CD14-positive monocyte (primary cell): ENCODE results near the gene MFRP. TPM values are rescaled to one million over a fixed set of nuclear protein-coding genes. Genes with fewer than 3 reads are reported as not detected.

Experiments used
- DNase-seq, 3 donors: peaks; one replicate each; pipeline ENCODE4 v3.0.0-alpha.2; 2011 to 2022
- H2AFZ ChIP-seq: 2 replicates; pipeline ENCODE4 v1.6.0; 2012; ENCODE audit warnings: mild to moderate bottlenecking, low read depth, low read length, inconsistent platforms; ENCODE audit not compliant: insufficient read depth, poor library complexity, severe bottlenecking
- H3K27ac ChIP-seq, 2 donors: 1 replicate in 1 of 2; 2 replicates in 1 of 2; pipeline ENCODE4 v1.5.1; 2012 to 2013; ENCODE audit warnings: low read length in 2 of 2, control low read depth in 1 of 2, inconsistent platforms in 1 of 2, low read depth in 1 of 2, mild to moderate bottlenecking in 1 of 2
- H3K27me3 ChIP-seq, 2 donors: one replicate each; pipeline versions ENCODE4 v1.6.0 to v1.6.1; 2011 to 2013; ENCODE audit warnings: low read length in 2 of 2; ENCODE audit not compliant: control insufficient read depth in 2 of 2, insufficient read depth in 2 of 2
- H3K36me3 ChIP-seq, 2 donors: replicated peaks in 1 of 2; 1 replicate in 1 of 2; 2 replicates in 1 of 2; pipeline versions ENCODE4 v1.5.1 to v1.6.1; 2012 to 2013; ENCODE audit warnings: low read length in 2 of 2, control low read depth in 1 of 2, inconsistent platforms in 1 of 2, mild to moderate bottlenecking in 1 of 2; ENCODE audit not compliant: insufficient read depth in 2 of 2, control insufficient read depth in 1 of 2
- H3K4me1 ChIP-seq, 2 donors: 1 replicate in 1 of 2; 2 replicates in 1 of 2; pipeline versions ENCODE4 v1.5.1 to v1.6.1; 2012 to 2013; ENCODE audit warnings: low read length in 2 of 2, control low read depth in 1 of 2, inconsistent platforms in 1 of 2, mild to moderate bottlenecking in 1 of 2, moderate library complexity in 1 of 2; ENCODE audit not compliant: insufficient read depth in 2 of 2, control insufficient read depth in 1 of 2
- H3K4me2 ChIP-seq: replicated peaks from 2 replicates; pipeline ENCODE3; 2012; ENCODE audit warnings: low read length, moderate library complexity, mild to moderate bottlenecking; ENCODE audit not compliant: poor library complexity, severe bottlenecking; ENCODE audit errors: extremely low read depth
- H3K4me3 ChIP-seq, 3 experiments: fragments of 200-600 bp in 1 of 3; sonication (generic) in 1 of 3; replicated peaks in 1 of 3; 1 replicate in 2 of 3; 2 replicates in 1 of 3; pipeline ENCODE4 v1.5.1; 2011 to 2013; ENCODE audit warnings: low read length in 3 of 3, mild to moderate bottlenecking in 3 of 3, control low read depth in 2 of 3, low read depth in 2 of 3, inconsistent platforms in 1 of 3, moderate library complexity in 1 of 3
- H3K79me2 ChIP-seq: 2 replicates; pipeline ENCODE4 v1.6.0; 2012; ENCODE audit warnings: mild to moderate bottlenecking, control low read depth, inconsistent platforms, low read length, moderate library complexity; ENCODE audit not compliant: insufficient read depth
- H3K9ac ChIP-seq: 2 replicates; pipeline ENCODE4 v1.6.0; 2017; ENCODE audit warnings: low read length, mild to moderate bottlenecking; ENCODE audit not compliant: insufficient read depth, poor library complexity, severe bottlenecking
- H3K9me3 ChIP-seq, 2 donors: replicated peaks in 1 of 2; 1 replicate in 1 of 2; 2 replicates in 1 of 2; pipeline versions ENCODE4 v1.5.1 to v1.6.1; 2012 to 2013; ENCODE audit warnings: low read length in 2 of 2, control low read depth in 1 of 2; ENCODE audit not compliant: control insufficient read depth in 1 of 2, insufficient read depth in 1 of 2
- H4K20me1 ChIP-seq: 2 replicates; pipeline ENCODE4 v1.6.0; 2012; ENCODE audit warnings: mild to moderate bottlenecking, low read length, control low read depth, moderate library complexity; ENCODE audit not compliant: insufficient read depth
- H3K27ac Mint-ChIP-seq, 7 donors: one replicate each; pipeline ENCODE4 v1.8.0; 2020; ENCODE audit warnings: mild to moderate bottlenecking in 7 of 7, mixed read lengths in 7 of 7, moderate library complexity in 6 of 7, inconsistent platforms in 2 of 7
- H3K27me3 Mint-ChIP-seq, 3 donors: one replicate each; pipeline ENCODE4 v1.8.0; 2021 to 2022; ENCODE audit warnings: low read depth in 3 of 3, mild to moderate bottlenecking in 3 of 3, mixed read lengths in 3 of 3, moderate library complexity in 3 of 3, inconsistent platforms in 1 of 3
- H3K36me3 Mint-ChIP-seq, 2 donors: one replicate each; pipeline ENCODE4 v1.8.0; 2020; ENCODE audit warnings: mixed read lengths in 2 of 2, inconsistent platforms in 1 of 2, mild to moderate bottlenecking in 1 of 2
- H3K4me1 Mint-ChIP-seq: one replicate; pipeline ENCODE4 v1.8.0; 2020; ENCODE audit warnings: mild to moderate bottlenecking, mixed read lengths
- H3K4me3 Mint-ChIP-seq, 2 donors: one replicate each; pipeline ENCODE4 v1.8.0; 2020; ENCODE audit warnings: mild to moderate bottlenecking in 2 of 2, mixed read lengths in 2 of 2, moderate library complexity in 1 of 2
- H3K9me3 Mint-ChIP-seq, 7 donors: one replicate each; pipeline ENCODE4 v1.8.0; 2020 to 2022; ENCODE audit warnings: mixed read lengths in 7 of 7, mild to moderate bottlenecking in 6 of 7, moderate library complexity in 6 of 7, inconsistent platforms in 2 of 7
- CTCF ChIP-seq: fragments of 200-600 bp; IDR thresholded peaks from one replicate; pipeline ENCODE4 v1.8.0; 2022; ENCODE audit warnings: antibody characterized with exemption, mild to moderate bottlenecking
- WGBS: methylation state at CpG from one replicate; pipeline ENCODE4 v1.1.5; 2013; ENCODE audit warnings: missing lambda C conversion rate; ENCODE audit not compliant: insufficient coverage; 5-methylcytosine and 5-hydroxymethylcytosine counted together
- intact Hi-C, 2 donors: fragments of 100-400 bp; cut with micrococcal nuclease; formaldehyde crosslinking; loops; one replicate each; pipeline versions ENCODE4 v1.15.0 to v1.15.1; 2023
- polyA plus RNA-seq, 3 donors: library from polyadenylated mRNA; depleted of rRNA in 1 of 3; unstranded in 2 of 3; stranded (reverse) in 1 of 3; fragments of 300-500 nt in 2 of 3; fragments of >200 nt in 1 of 3; fragmentation: Illumina TruSeq in 2 of 3; gene quantifications; 1 replicate in 2 of 3; 2 replicates in 1 of 3; pipeline ENCODE4 v1.2.3, GENCODE V29; 2012 to 2021

Gene MFRP
- polyA plus RNA-seq, 3 donors = not detected

DNA sequence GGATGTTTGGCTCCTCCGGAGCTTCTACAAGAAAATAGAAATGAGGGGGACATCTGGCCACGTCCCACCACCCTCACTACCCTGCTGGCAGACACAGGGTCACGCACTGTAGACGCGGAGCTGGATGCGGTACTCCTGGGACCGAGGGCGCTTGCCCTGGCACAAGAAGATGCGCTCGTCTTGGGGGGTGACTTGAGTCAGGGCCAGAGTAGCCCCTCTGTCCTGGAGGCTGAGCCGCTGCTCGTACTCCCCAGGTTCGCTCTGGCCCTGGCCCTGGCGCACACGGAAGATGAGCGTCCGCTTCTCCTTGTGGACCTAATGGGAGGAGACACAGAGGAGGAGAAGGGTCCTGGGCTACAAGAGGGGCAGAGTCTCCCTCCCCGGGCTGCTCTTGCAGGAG lies 31.8 kb downstream of the MFRP start:
- no peaks in the 10 kb centered on the region for H3K79me2 ChIP-seq
- H3K27ac ChIP-seq = no peak overlapping the region
- Mint-ChIP-seq H3K36me3 (peaks cover 4 to 7% of the 10 kb centered on the region in 2 donors), H3K4me3 (peak overlapping the region in 1 of 2 donors; percentile 67), H3K4me1 (peaks cover 18% of the 10 kb centered on the region), H3K27ac (no peak overlapping the region), H3K27me3 (peaks cover 61 to 75% (median 63%) of the 10 kb centered on the region in 3 donors), H3K9me3 (peaks cover 0 to 8% (median 2%) of the 10 kb centered on the region in 7 donors)
- H2AFZ ChIP-seq = no peak overlapping the region
- H3K9ac ChIP-seq = no peak overlapping the region
- H3K4me3 ChIP-seq = no peak overlapping the region
- DNase-seq = no peak
- H3K36me3 ChIP-seq = no peaks in the 10 kb centered on the region
- peaks cover 8% of the 10 kb centered on the region for H4K20me1 ChIP-seq
- H3K4me2 ChIP-seq = no peak overlapping the region
- WGBS = 88% methylated on average over 18 of the region's 18 CpGs
- H3K4me1 ChIP-seq = peaks cover 17 to 18% of the 10 kb centered on the region in 2 donors
- no peak for TF ChIP-seq CTCF
- intact Hi-C loops = no loop called here
- H3K9me3 ChIP-seq = peaks cover 0 to 10% of the 10 kb centered on the region in 2 donors
- peaks cover 27 to 61% of the 10 kb centered on the region in 2 donors for H3K27me3 ChIP-seq

DNA sequence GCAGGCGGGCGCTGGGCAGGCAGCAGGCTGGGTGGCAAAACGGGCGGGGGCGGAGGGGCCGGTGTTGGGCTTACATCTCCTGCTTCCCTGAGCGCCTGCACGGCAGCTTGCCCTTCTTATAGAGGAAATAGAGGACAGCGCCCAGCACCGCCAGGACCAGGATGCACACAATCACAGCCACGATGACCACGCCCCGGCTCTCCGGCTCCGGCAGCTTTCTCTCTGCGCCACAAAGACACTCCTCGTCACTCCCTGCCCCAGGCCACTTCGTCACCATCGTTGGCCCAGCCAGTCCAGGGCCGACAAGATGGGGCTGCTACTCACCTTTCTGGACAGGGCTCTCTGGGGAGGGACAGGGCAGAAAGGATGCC lies 35.8 kb downstream of the MFRP start:
- peaks cover 0 to 4% (median 0%) of the 10 kb centered on the region in 7 donors for H3K9me3 Mint-ChIP-seq
- intact Hi-C loops = no loop called here
- peaks cover 0 to 6% of the 10 kb centered on the region in 2 donors for H3K9me3 ChIP-seq
- peaks cover 39% of the 10 kb centered on the region for H4K20me1 ChIP-seq
- no peak overlapping the region for H3K27ac ChIP-seq
- no peak for DNase-seq
- peaks cover 0 to 22% of the 10 kb centered on the region in 2 donors for H3K27me3 ChIP-seq
- peaks cover 26 to 42% of the 10 kb centered on the region in 2 donors for H3K36me3 Mint-ChIP-seq
- WGBS = 71% methylated on average over 20 of the region's 20 CpGs
- H3K4me1 Mint-ChIP-seq = peaks cover 4% of the 10 kb centered on the region
- H3K4me2 ChIP-seq = no peak overlapping the region
- H3K36me3 ChIP-seq = peaks cover 23 to 40% of the 10 kb centered on the region in 2 donors
- peak overlapping the region in 2 of 7 donors; percentile 68 to 78 for H3K27ac Mint-ChIP-seq
- no peak overlapping the region for H3K4me3 Mint-ChIP-seq
- H3K27me3 Mint-ChIP-seq = peaks cover 24 to 34% (median 30%) of the 10 kb centered on the region in 3 donors
- no peak overlapping the region for H3K9ac ChIP-seq
- peaks cover 2 to 6% of the 10 kb centered on the region in 2 donors for H3K4me1 ChIP-seq
- no peak overlapping the region for H2AFZ ChIP-seq
- H3K79me2 ChIP-seq = no peaks in the 10 kb centered on the region
- H3K4me3 ChIP-seq = no peak overlapping the region
- TF ChIP-seq CTCF = no peak
